ENCODE measurements around the gene TLE3.

DNA sequence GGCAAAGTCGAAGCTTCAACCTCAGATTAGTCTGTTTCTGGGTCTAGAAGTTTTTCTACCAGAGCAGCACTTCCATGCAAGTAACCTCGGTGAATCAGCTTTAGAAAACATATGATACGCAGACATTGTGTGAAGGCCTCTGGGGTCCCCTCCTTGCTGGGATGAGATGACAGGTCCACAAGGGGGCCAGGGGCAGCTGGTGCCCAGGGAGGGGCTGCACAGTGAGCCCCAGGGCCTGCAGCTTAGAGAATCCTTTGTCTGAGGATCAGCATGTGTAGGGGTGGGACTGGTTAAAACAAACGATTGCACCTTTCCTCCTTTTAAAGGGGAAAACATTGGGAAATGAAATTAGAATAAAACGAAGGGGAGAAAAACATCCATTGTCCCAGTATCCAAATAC lies 47.5 kb upstream of the TLE3 start:
- TF ChIP-seq, protein P1, sequence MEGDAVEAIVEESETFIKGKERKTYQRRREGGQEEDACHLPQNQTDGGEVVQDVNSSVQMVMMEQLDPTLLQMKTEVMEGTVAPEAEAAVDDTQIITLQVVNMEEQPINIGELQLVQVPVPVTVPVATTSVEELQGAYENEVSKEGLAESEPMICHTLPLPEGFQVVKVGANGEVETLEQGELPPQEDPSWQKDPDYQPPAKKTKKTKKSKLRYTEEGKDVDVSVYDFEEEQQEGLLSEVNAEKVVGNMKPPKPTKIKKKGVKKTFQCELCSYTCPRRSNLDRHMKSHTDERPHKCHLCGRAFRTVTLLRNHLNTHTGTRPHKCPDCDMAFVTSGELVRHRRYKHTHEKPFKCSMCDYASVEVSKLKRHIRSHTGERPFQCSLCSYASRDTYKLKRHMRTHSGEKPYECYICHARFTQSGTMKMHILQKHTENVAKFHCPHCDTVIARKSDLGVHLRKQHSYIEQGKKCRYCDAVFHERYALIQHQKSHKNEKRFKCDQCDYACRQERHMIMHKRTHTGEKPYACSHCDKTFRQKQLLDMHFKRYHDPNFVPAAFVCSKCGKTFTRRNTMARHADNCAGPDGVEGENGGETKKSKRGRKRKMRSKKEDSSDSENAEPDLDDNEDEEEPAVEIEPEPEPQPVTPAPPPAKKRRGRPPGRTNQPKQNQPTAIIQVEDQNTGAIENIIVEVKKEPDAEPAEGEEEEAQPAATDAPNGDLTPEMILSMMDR (CRISPR knock-in tag; IDR thresholded peaks at IDR 0.05) = no peak
- TF ChIP-seq CHCHD3 (CRISPR knock-in tag; IDR thresholded peaks at IDR 0.05) (no peak), SP5 (CRISPR knock-in tag; IDR thresholded peaks at IDR 0.05; ENCODE audit: borderline replicate concordance, low read depth) (no peak), MAFK (conservative IDR thresholded peaks at IDR 0.05 in 1 of 2, IDR thresholded peaks at IDR 0.05 in 1 of 2; ENCODE audit: low read length in 2 of 2) (no peak)
